Neural progenitor cell (in vitro differentiated cells): Measurements from ENCODE around the gene C10orf67. TPM values are rescaled to one million over a fixed set of nuclear protein-coding genes. Genes with fewer than 3 reads are reported as not detected.
A peak's percentile ranks its signal among the peaks of the same experiment; 100 is the strongest.

Source experiments
- DNase-seq: peaks from one replicate; pipeline ENCODE4 v3.0.0-alpha.2; 2016; ENCODE audit warnings: low spot score
- H2AFZ ChIP-seq: fragments of 200-600 bp; sonication (generic); replicated peaks from 2 replicates; pipeline ENCODE4 v1.6.1; 2016; ENCODE audit warnings: antibody characterized with exemption
- H3F3A ChIP-seq: fragments of 200-600 bp; sonication (generic); 2 replicates; pipeline ENCODE4 v1.6.1; 2016; ENCODE audit warnings: antibody characterized with exemption, low read depth
- H3K27ac ChIP-seq: fragments of 200-600 bp; sonication (generic); 2 replicates; pipeline ENCODE4 v1.5.1; 2016; ENCODE audit warnings: mild to moderate bottlenecking
- H3K27me3 ChIP-seq: fragments of 200-600 bp; sonication (generic); 2 replicates; pipeline ENCODE4 v1.6.1; 2016; ENCODE audit warnings: mild to moderate bottlenecking, moderate library complexity
- H3K36me3 ChIP-seq: fragments of 200-600 bp; sonication (generic); 2 replicates; pipeline ENCODE4 v1.5.1; 2016
- H3K4me1 ChIP-seq: fragments of 200-600 bp; sonication (generic); 2 replicates; pipeline ENCODE4 v1.6.1; 2016; ENCODE audit warnings: mixed run types
- H3K4me2 ChIP-seq: fragments of 200-600 bp; sonication (generic); 2 replicates; pipeline ENCODE4 v1.6.1; 2016
- H3K4me3 ChIP-seq: fragments of 200-600 bp; sonication (generic); 2 replicates; pipeline ENCODE4 v1.5.1; 2016
- H3K79me2 ChIP-seq: fragments of 200-600 bp; sonication (generic); 2 replicates; pipeline ENCODE4 v1.6.1; 2016; ENCODE audit warnings: low read depth
- H3K9ac ChIP-seq: fragments of 200-600 bp; sonication (generic); 2 replicates; pipeline ENCODE4 v1.6.1; 2016
- H3K9me3 ChIP-seq: fragments of 200-600 bp; sonication (generic); 2 replicates; pipeline ENCODE4 v1.5.1; 2016; ENCODE audit warnings: low read depth
- H4K20me1 ChIP-seq: fragments of 200-600 bp; sonication (generic); 2 replicates; pipeline ENCODE4 v1.6.1; 2016; ENCODE audit warnings: low read depth
- H3K27ac Mint-ChIP-seq: 3 replicates; pipeline ENCODE4 v1.8.0; 2021; ENCODE audit warnings: mixed read lengths
- H3K27me3 Mint-ChIP-seq: 2 replicates; pipeline ENCODE4 v1.8.0; 2022; ENCODE audit warnings: low read depth, mild to moderate bottlenecking, inconsistent platforms, moderate library complexity, mixed read lengths; ENCODE audit not compliant: insufficient read depth
- H3K36me3 Mint-ChIP-seq: 3 replicates; pipeline ENCODE4 v1.8.0; 2021; ENCODE audit warnings: mixed read lengths
- H3K4me1 Mint-ChIP-seq: 3 replicates; pipeline ENCODE4 v1.8.0; 2021; ENCODE audit warnings: mixed read lengths
- H3K4me3 Mint-ChIP-seq: 3 replicates; pipeline ENCODE4 v1.8.0; 2021; ENCODE audit warnings: mild to moderate bottlenecking, moderate library complexity, mixed read lengths
- H3K9me3 Mint-ChIP-seq: 3 replicates; pipeline ENCODE4 v1.8.0; 2020; ENCODE audit warnings: mixed read lengths
- EZH2 ChIP-seq: fragments of 200-600 bp; sonication (generic); IDR thresholded peaks from 2 replicates; pipeline ENCODE4 v1.6.1; 2017; ENCODE audit warnings: antibody characterized with exemption, mild to moderate bottlenecking, moderate library complexity
- EZH2phosphoT487 ChIP-seq: fragments of 200-600 bp; sonication (generic); IDR thresholded peaks from 2 replicates; pipeline ENCODE4 v1.6.1; 2017; ENCODE audit warnings: antibody characterized with exemption
- total RNA-seq: library from RNA; depleted of rRNA; stranded (reverse); fragments of >200 nt; gene quantifications from 2 replicates; pipeline ENCODE4 v1.2.3, GENCODE V29; 2015; ENCODE audit warnings: low replicate concordance
- TF ChIP-seq, protein P1 (sequence below): fragments of 200-600 bp; sonication (generic); IDR thresholded peaks from 2 replicates; pipeline ENCODE4 v1.5.1; 2017; ENCODE audit warnings: antibody characterized with exemption, mild to moderate bottlenecking

C10orf67 gene
- total RNA-seq, 1 donor from 2014 or later: not detected

DNA sequence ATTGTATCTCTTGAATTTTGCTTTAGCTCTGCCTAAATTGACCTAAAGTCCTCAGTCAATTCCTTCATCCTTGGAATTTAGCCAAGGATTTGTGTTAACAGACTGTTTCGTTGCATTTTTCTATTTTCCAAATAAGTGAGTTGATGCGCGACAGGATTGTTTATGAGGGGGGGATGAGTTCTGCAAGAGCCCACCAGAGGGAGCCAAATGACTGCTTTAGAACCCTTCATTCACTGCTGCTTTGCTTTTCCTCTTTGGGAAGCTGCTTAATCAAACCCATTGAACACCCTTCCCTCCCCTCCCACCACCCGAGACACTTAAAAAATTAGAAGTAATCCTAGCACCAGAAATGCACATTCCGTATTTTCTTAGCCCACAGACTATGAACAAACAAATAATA, 186.2 kb downstream of the C10orf67 start:
- Mint-ChIP-seq H3K27me3 (peaks cover 8% of the 10 kb centered on the region), H3K4me3 (peak overlapping the region; percentile 36), H3K9me3 (no peaks in the 10 kb centered on the region), H3K27ac (no peak overlapping the region), H3K36me3 (no peaks in the 10 kb centered on the region), H3K4me1 (peaks cover 10% of the 10 kb centered on the region)
- DNase-seq: peak; percentile 85
- Histone ChIP-seq H3K9me3 (no peaks in the 10 kb centered on the region), H3F3A (no peaks in the 10 kb centered on the region), H3K79me2 (no peaks in the 10 kb centered on the region), H4K20me1 (no peaks in the 10 kb centered on the region), H3K27me3 (peaks cover 78% of the 10 kb centered on the region), H3K4me2 (peak overlapping the region; percentile 71), H3K9ac (no peak overlapping the region), H3K4me3 (peak overlapping the region; percentile 34), H3K36me3 (no peaks in the 10 kb centered on the region), H3K4me1 (no peaks in the 10 kb centered on the region), H2AFZ (peak overlapping the region; percentile 34), H3K27ac (no peak overlapping the region)
- TF ChIP-seq EZH2phosphoT487: no peak
- no peak for TF ChIP-seq EZH2
- TF ChIP-seq, protein P1, sequence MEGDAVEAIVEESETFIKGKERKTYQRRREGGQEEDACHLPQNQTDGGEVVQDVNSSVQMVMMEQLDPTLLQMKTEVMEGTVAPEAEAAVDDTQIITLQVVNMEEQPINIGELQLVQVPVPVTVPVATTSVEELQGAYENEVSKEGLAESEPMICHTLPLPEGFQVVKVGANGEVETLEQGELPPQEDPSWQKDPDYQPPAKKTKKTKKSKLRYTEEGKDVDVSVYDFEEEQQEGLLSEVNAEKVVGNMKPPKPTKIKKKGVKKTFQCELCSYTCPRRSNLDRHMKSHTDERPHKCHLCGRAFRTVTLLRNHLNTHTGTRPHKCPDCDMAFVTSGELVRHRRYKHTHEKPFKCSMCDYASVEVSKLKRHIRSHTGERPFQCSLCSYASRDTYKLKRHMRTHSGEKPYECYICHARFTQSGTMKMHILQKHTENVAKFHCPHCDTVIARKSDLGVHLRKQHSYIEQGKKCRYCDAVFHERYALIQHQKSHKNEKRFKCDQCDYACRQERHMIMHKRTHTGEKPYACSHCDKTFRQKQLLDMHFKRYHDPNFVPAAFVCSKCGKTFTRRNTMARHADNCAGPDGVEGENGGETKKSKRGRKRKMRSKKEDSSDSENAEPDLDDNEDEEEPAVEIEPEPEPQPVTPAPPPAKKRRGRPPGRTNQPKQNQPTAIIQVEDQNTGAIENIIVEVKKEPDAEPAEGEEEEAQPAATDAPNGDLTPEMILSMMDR: peak; percentile 75

DNA sequence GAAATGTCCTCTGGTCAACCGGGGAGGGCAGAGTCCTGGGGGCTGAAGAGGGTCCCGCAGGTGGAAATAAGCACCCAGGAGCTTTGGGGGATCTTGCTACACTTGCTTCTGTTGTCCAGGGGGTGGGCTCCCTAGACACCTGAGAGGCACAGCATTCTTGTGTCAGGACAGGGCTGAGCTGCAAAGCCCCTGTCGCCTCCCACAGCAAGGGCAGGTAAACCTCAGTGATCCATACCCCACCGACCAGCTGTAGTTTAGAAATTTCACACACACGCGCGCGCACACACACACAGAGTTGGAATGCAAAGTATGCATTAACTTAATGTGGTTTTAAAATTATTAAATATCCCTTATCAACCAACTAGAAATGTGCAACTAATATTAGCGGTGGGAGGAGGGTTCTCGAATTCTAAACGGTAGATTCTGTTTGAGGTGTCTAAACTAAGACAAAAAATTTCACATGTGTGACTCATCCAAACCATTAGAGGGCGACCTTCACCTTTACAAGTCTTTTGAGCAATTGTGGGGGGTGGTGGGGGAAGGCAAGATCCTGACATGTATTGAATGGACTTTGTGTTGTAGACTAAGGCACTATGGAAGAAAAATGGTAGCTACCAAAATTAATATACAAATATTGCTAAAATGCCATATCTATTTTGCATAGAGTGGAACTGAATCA, 186.8 kb downstream of the C10orf67 start:
- H2AFZ ChIP-seq: peak overlapping the region; percentile 34
- no peak overlapping the region for H3K27ac ChIP-seq
- no peaks in the 10 kb centered on the region for H3K9me3 ChIP-seq
- no peak overlapping the region for H3K27ac Mint-ChIP-seq
- no peaks in the 10 kb centered on the region for H3K36me3 ChIP-seq
- H4K20me1 ChIP-seq: no peaks in the 10 kb centered on the region
- H3K27me3 Mint-ChIP-seq: peaks cover 8% of the 10 kb centered on the region
- no peaks in the 10 kb centered on the region for H3K79me2 ChIP-seq
- no peaks in the 10 kb centered on the region for H3F3A ChIP-seq
- no peaks in the 10 kb centered on the region for H3K36me3 Mint-ChIP-seq
- peak; percentile 74 for DNase-seq
- H3K4me3 Mint-ChIP-seq: peak overlapping the region; percentile 62
- no peaks in the 10 kb centered on the region for H3K9me3 Mint-ChIP-seq
- no peaks in the 10 kb centered on the region for H3K4me1 ChIP-seq
- peak overlapping the region; percentile 71 for H3K4me2 ChIP-seq
- H3K27me3 ChIP-seq: peaks cover 73% of the 10 kb centered on the region
- H3K9ac ChIP-seq: no peak overlapping the region
- H3K4me1 Mint-ChIP-seq: peaks cover 10% of the 10 kb centered on the region
- H3K4me3 ChIP-seq: peak overlapping the region; percentile 34
- TF ChIP-seq, protein P1: no peak
- TF ChIP-seq EZH2phosphoT487: no peak
- TF ChIP-seq EZH2: no peak

DNA sequence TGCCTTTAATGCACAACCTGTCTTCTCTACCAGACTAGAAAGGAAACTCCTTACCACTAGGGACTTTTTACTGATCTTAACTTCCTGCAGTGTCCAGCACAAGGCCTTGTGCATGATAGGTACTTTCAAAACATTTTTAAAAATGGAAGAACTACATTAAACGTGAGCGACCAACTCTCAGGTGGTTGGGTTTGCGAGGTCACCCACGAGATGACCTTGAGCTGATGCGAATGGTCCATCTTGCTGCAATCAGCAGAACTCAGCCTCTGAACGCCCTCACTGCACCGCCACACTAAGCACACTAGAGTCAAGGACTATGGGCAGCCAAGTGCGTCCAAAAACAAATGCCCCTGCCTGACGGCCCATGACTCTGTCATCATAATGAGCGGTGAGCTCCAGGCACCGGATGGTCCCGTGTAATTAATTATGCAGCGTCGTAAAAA, 187.3 kb downstream of the C10orf67 start:
- H3K4me3 Mint-ChIP-seq: no peak overlapping the region
- H3K36me3 Mint-ChIP-seq: no peaks in the 10 kb centered on the region
- H3K9ac ChIP-seq: no peak overlapping the region
- H3K36me3 ChIP-seq: no peaks in the 10 kb centered on the region
- H3F3A ChIP-seq: no peaks in the 10 kb centered on the region
- H3K4me2 ChIP-seq: no peak overlapping the region
- H3K27me3 Mint-ChIP-seq: peaks cover 8% of the 10 kb centered on the region
- no peaks in the 10 kb centered on the region for H3K9me3 Mint-ChIP-seq
- no peak overlapping the region for H2AFZ ChIP-seq
- H4K20me1 ChIP-seq: no peaks in the 10 kb centered on the region
- no peak for TF ChIP-seq EZH2phosphoT487
- TF ChIP-seq, protein P1: no peak
- no peak for TF ChIP-seq EZH2
- DNase-seq: no peak
- no peaks in the 10 kb centered on the region for H3K4me1 ChIP-seq
- H3K27ac Mint-ChIP-seq: peak overlapping the region; percentile 5
- no peaks in the 10 kb centered on the region for H3K79me2 ChIP-seq
- H3K4me1 Mint-ChIP-seq: peaks cover 10% of the 10 kb centered on the region
- H3K4me3 ChIP-seq: no peak overlapping the region
- H3K27me3 ChIP-seq: peaks cover 67% of the 10 kb centered on the region
- H3K9me3 ChIP-seq: no peaks in the 10 kb centered on the region
- H3K27ac ChIP-seq: no peak overlapping the region
